Heart left ventricle (tissue), 16 donors: ENCODE results near the gene SERPINA9. TPM values are rescaled to one million over a fixed set of nuclear protein-coding genes. Genes with fewer than 3 reads are reported as not detected.
"Not testable (repeated sequence)": the region's sequence is repeated elsewhere in the genome, so short reads cannot be mapped to it uniquely, and the experiment has no call there.

Experiments
- ATAC-seq, 4 donors: fragments of 200-7000 bp; cut with Tn5 transposase; one replicate each; pipeline ENCODE4 v1.9.1; 2020 to 2022; ENCODE audit warnings: moderate library complexity in 4 of 4, mild to moderate bottlenecking in 3 of 4, moderate number of reproducible peaks in 1 of 4
- DNase-seq, 5 donors: peaks; one replicate each; pipeline ENCODE4 v3.0.0-alpha.2; 2020
- H3K27ac ChIP-seq, 12 donors: fragments of 200-600 bp; sonication (generic) in 4 of 12; one replicate each; pipeline versions ENCODE4 v1.5.0 to v1.8.0; 2016 to 2022; ENCODE audit warnings: mild to moderate bottlenecking in 2 of 12
- H3K27me3 ChIP-seq, 9 donors: fragments of 200-600 bp; sonication (generic) in 2 of 9; one replicate each; pipeline versions ENCODE4 v1.5.1 to v1.8.0; 2016 to 2022; ENCODE audit warnings: mild to moderate bottlenecking in 3 of 9
- H3K36me3 ChIP-seq, 9 donors: fragments of 200-600 bp; sonication (generic) in 2 of 9; one replicate each; pipeline versions ENCODE4 v1.5.0 to v1.8.0; 2018 to 2022; ENCODE audit warnings: mild to moderate bottlenecking in 2 of 9
- H3K4me1 ChIP-seq, 12 donors: fragments of 200-600 bp; sonication (generic) in 4 of 12; one replicate each; pipeline versions ENCODE4 v1.5.0 to v1.8.0; 2016 to 2022; ENCODE audit warnings: mild to moderate bottlenecking in 3 of 12
- H3K4me3 ChIP-seq, 12 donors: fragments of 200-600 bp; sonication (generic) in 4 of 12; one replicate each; pipeline versions ENCODE4 v1.5.0 to v1.8.0; 2017 to 2022; ENCODE audit warnings: mild to moderate bottlenecking in 9 of 12, moderate library complexity in 4 of 12
- H3K9me3 ChIP-seq, 12 donors: fragments of 200-600 bp; sonication (generic) in 4 of 12; one replicate each; pipeline versions ENCODE4 v1.5.0 to v1.8.0; 2016 to 2022; ENCODE audit warnings: mild to moderate bottlenecking in 1 of 12
- CTCF ChIP-seq, 12 donors: fragments of 200-600 bp; sonication (generic) in 4 of 12; IDR thresholded peaks; one replicate each; pipeline versions ENCODE4 v1.5.0 to v1.8.0; 2018 to 2022; ENCODE audit warnings: antibody characterized with exemption in 12 of 12, mild to moderate bottlenecking in 5 of 12
- POLR2A ChIP-seq, 2 donors: fragments of 450-650 bp; IDR thresholded peaks; one replicate each; pipeline ENCODE4 v1.6.1; 2017; ENCODE audit warnings: antibody characterized with exemption in 2 of 2, mild to moderate bottlenecking in 2 of 2, moderate library complexity in 2 of 2
- whole genome bisulfite sequencing, 4 donors: extraction: QIAGEN DNeasy Blood & Tissue Kit in 2 of 4; methylation state at CpG; one replicate each; pipeline versions ENCODE4 v1.1.5 to v1.1.7; 2013 to 2018; 5-methylcytosine and 5-hydroxymethylcytosine counted together
- intact Hi-C, 10 donors: fragments of 100-400 bp; cut with DNase I; formaldehyde crosslinking; loops; one replicate each; pipeline versions ENCODE4 v1.11.1 to v1.14.2; 2022
- polyA plus RNA-seq, 2 donors: library from polyadenylated mRNA; stranded (reverse); fragments of 200-250 nt; gene quantifications; one replicate each; pipeline ENCODE4 v1.2.3, GENCODE V29; 2013
- total RNA-seq, 9 donors: library from RNA; depleted of rRNA in 2 of 9; stranded (reverse); fragments of >200 nt in 2 of 9; fragmentation: NEBNext Ultra II Directional in 3 of 9; extraction: Animal tissue kit (Norgen Biotek cat#: 25700) in 3 of 9; gene quantifications; one replicate each; pipeline versions ENCODE4 v1.1.0 to v1.2.4, GENCODE V29; 2016 to 2023
- donor health status: ischemic (EF 13 %, LVEDD 7.1; RV severe dilation, severe dysfunction).
- donor health status: healthy with polysubstance abuse.
- donor health status: DM: no; HTN: yes; CAD: no.
- donor health status: DM: no; HTN: no; CAD: no.
- donor health status: ischemic (EF 25% LVEDD 6.9; RV normal size, moderate dysfunction).
- donor health status: ischemic (EF 25% LVEDD 5.7; RV mildly dilated, moderate dysfunction).
- donor health status: healthy.
- donor health status: DM: yes; HTN: yes; CAD: no.
- donor health status: ischemic (EF 35%, LVEDD 5.7; RV mildly dilated, moderate dysfunction).
- donor health status: nonischemic (EF 11% LVEDD 7.7; RV severe dilation, severe dysfunction).
- donor health status: DM: yes; HTN: yes; CAD: no.
- donor health status: PGD.
- donor health status: ischemic (EF 29% LVEDD 5.4; RV normal size, mild dysfunction).
- donor health status: nonischemic (EF 23%, LVEDD 6.1; RV moderate dilation, normal function).

Gene SERPINA9
- total and polyA plus RNA-seq, 11 donors = not detected

GRCh38 chr14:94485944-94486841 lies 10.2 kb upstream of the SERPINA9 start:
- 14 to 26% (median 17%) methylated on average over 16 to 26 of the region's 26 CpGs for WGBS, 4 donors
- H3K27me3 ChIP-seq = peaks cover 0 to 36% (median 12%) of the 10 kb centered on the region in 9 donors

GRCh38 chr14:94484481-94484880 lies 8.5 kb upstream of the SERPINA9 start:
- intact Hi-C loops = loop anchor here in 5 of 10 donors (10.0 kb wide), 3 partner anchors 130 to 450 kb away; no protein-coding TSS in a partner anchor
- WGBS, 4 donors = 76 to 81% (median 79%) methylated on average over 5 of the region's 5 CpGs
- Histone ChIP-seq H3K27ac (no peak overlapping the region), H3K4me1 (peaks cover 0 to 9% (median 6%) of the 10 kb centered on the region in 12 donors), H3K9me3 (peaks cover 0 to 3% (median 0%) of the 10 kb centered on the region in 12 donors), H3K4me3 (no peak overlapping the region), H3K27me3 (peaks cover 0 to 36% (median 12%) of the 10 kb centered on the region in 9 donors), H3K36me3 (no peaks in the 10 kb centered on the region)
- ATAC-seq (no peak), DNase-seq (no peak)
- TF ChIP-seq POLR2A (IDR thresholded peaks at IDR 0.05) = no peak
- TF ChIP-seq CTCF (IDR thresholded peaks at IDR 0.05) = no peak

More at GRCh38 chr14:94485944-94486841, 10.2 kb upstream of the SERPINA9 start:
- Histone ChIP-seq H3K4me1 (peaks cover 0 to 9% (median 6%) of the 10 kb centered on the region in 12 donors), H3K27ac (no peak overlapping the region), H3K9me3 (no peaks in the 10 kb centered on the region), H3K36me3 (no peaks in the 10 kb centered on the region), H3K4me3 (no peak overlapping the region)
- ATAC-seq (peak; percentile 20 to 77 (median 72)), DNase-seq (peak in 4 of 5 donors; percentile 19 to 52 (median 40))
- TF ChIP-seq CTCF (IDR thresholded peaks at IDR 0.05) = peak; percentile 94 to 100 (median 98)
- no peak for TF ChIP-seq POLR2A (IDR thresholded peaks at IDR 0.05)
- intact Hi-C loops = loop anchor here in 7 of 10 donors (1.0 to 10.0 kb wide), 8 partner anchors 59 to 451 kb away; no protein-coding TSS in a partner anchor

GRCh38 chr14:94483729-94484275 lies 7.8 kb upstream of the SERPINA9 start:
- TF ChIP-seq CTCF (IDR thresholded peaks at IDR 0.05) = no peak
- TF ChIP-seq POLR2A (IDR thresholded peaks at IDR 0.05) = no peak

GRCh38 chr14:94483071-94483451 lies 7.1 kb upstream of the SERPINA9 start:
- ATAC-seq = no peak
- intact Hi-C loops = loop anchor here in 5 of 10 donors (10.0 kb wide), 3 partner anchors 128 to 448 kb away; no protein-coding TSS in a partner anchor
- peaks cover 0 to 9% (median 6%) of the 10 kb centered on the region in 12 donors for H3K4me1 ChIP-seq
- no peak overlapping the region for H3K27ac ChIP-seq
- H3K27me3 ChIP-seq = peaks cover 0 to 31% (median 12%) of the 10 kb centered on the region in 9 donors
- 90 to 91% (median 91%) methylated on average over 10 of the region's 10 CpGs for WGBS, 4 donors
- peaks cover 0 to 18% (median 9%) of the 10 kb centered on the region in 12 donors for H3K9me3 ChIP-seq
- DNase-seq = no peak
- no peak overlapping the region for H3K4me3 ChIP-seq
- H3K36me3 ChIP-seq = no peaks in the 10 kb centered on the region
- TF ChIP-seq POLR2A (IDR thresholded peaks at IDR 0.05) (no peak), CTCF (IDR thresholded peaks at IDR 0.05) (no peak)

More at GRCh38 chr14:94483729-94484275, 7.8 kb upstream of the SERPINA9 start:
- 70 to 83% (median 74%) methylated on average over 7 of the region's 7 CpGs for WGBS, 4 donors
- peaks cover 0 to 36% (median 12%) of the 10 kb centered on the region in 9 donors for H3K27me3 ChIP-seq
- intact Hi-C loops = loop anchor here in 5 of 10 donors (10.0 kb wide), 3 partner anchors 129 to 449 kb away; no protein-coding TSS in a partner anchor
- H3K9me3 ChIP-seq = peaks cover 0 to 10% (median 2%) of the 10 kb centered on the region in 12 donors
- no peaks in the 10 kb centered on the region for H3K36me3 ChIP-seq
- no peak for DNase-seq
- ATAC-seq = no peak
- no peak overlapping the region for H3K27ac ChIP-seq
- H3K4me1 ChIP-seq = peaks cover 0 to 9% (median 6%) of the 10 kb centered on the region in 12 donors
- H3K4me3 ChIP-seq = no peak overlapping the region

- not testable (repeated sequence) for H3K4me1 ChIP-seq, H3K4me3 ChIP-seq, DNase-seq, H3K36me3 ChIP-seq, H3K27ac ChIP-seq, ATAC-seq
- Histone ChIP-seq H3K27me3 (peaks cover 0 to 28% (median 11%) of the 10 kb centered on the region in 9 donors), H3K9me3 (peaks cover 0 to 21% (median 11%) of the 10 kb centered on the region in 12 donors)
- WGBS, 4 donors = 82 to 87% (median 85%) methylated on average over 10 of the region's 10 CpGs
- intact Hi-C loops = loop anchor here in 5 of 10 donors (10.0 kb wide), 3 partner anchors 128 to 448 kb away; no protein-coding TSS in a partner anchor
Measured at GRCh38 chr14:94482132-94483070, 6.4 kb upstream of the SERPINA9 start.
